ENCODE results near the gene TERT. TPM values are rescaled to one million over a fixed set of nuclear protein-coding genes. Genes with fewer than 3 reads are reported as not detected.
"Not testable (repeated sequence)": the region's sequence is repeated elsewhere in the genome, so short reads cannot be mapped to it uniquely, and the experiment has no call there.

The TERT gene
- total and polyA plus RNA-seq, 2 of the 4 experiments (the other 2 are of a cell fraction), result not detected

DNA sequence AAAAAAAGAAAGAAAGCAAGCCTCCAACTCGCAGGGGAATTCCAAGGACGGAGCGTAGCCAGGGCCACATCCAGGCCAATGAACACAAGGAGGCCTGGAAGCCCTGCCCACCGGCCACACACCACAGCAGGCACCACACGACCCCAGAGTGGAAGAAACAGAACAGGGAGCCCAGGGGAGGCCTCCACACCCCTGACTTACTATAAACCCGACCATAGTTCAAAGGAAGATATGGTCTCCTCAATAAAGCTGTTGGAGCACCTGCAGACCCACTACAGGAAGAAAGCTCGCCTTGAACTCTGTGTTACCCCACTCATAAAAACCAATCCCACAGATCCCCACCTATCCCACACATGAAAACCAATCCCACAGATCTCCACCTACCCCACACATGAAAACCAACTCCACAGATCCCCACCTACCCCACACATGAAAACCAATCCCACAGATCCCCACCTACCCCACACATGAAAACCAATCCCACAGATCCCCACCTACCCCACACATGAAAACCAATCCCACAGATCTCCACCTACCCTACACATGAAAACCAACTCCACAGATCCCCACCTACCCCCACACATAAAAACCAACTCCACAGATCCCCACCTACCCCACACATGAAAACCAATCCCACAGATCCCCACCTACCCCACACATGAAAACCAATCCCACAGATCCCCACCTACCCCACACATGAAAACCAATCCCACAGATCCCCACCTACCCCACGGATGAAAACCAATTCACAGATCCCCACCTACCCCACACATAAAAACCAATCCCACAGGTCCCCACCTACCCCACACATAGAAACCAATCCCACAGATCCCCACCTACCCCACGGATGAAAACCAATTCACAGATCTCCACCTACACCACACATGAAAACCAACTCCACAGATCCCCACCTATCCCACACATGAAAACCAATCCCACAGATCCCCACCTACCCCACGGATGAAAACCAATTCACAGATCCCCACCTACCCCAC lies 19.2 kb downstream of the TERT start:
- DNase-seq; H2BK120ac ChIP-seq (ENCODE audit: low read depth, low read length); H2BK20ac ChIP-seq (ENCODE audit: low read depth, low read length); H3K27me3 ChIP-seq (ENCODE audit: control insufficient read depth, insufficient read depth, low read length); H2AK5ac ChIP-seq (ENCODE audit: low read depth, low read length); H4K91ac ChIP-seq (ENCODE audit: insufficient read depth, low read depth, low read length); H3K56ac ChIP-seq (ENCODE audit: extremely low read depth, insufficient read depth, low read length); H2AFZ ChIP-seq (replicated peaks; ENCODE audit: low read length, poor library complexity); intact Hi-C loops (cut with micrococcal nuclease); in situ Hi-C loops (cut with MboI; ENCODE audit: low sequenced_read_pairs); H2AK9ac ChIP-seq (replicated peaks; ENCODE audit: low read depth, low read length, poor library complexity); H3K14ac ChIP-seq (replicated peaks; ENCODE audit: low read depth, low read length); H3K9me1 ChIP-seq (ENCODE audit: insufficient read depth, low read length); POLR2A ChIA-PET (ENCODE audit: unreplicated experiment); H4K8ac ChIP-seq (ENCODE audit: low read depth in 2 of 2, low read length in 2 of 2); ATAC-seq (ENCODE audit: low read depth); H3K18ac ChIP-seq (ENCODE audit: low read depth, low read length); H4K20me1 ChIP-seq (ENCODE audit: insufficient read depth, low read length); H2BK5ac ChIP-seq (ENCODE audit: low read depth, low read length, poor library complexity, severe bottlenecking); H3K27ac ChIP-seq (ENCODE audit: insufficient read depth, low read length); H3K9ac ChIP-seq (ENCODE audit: low read depth, low read length); H3K4me3 ChIP-seq (ENCODE audit: insufficient read depth, low read depth, low read length); H3K4me2 ChIP-seq (ENCODE audit: low read depth, low read length); dilution Hi-C loops (cut with HindIII; ENCODE audit: low sequenced_read_pairs, unreplicated experiment); CTCF ChIA-PET; H4K5ac ChIP-seq (ENCODE audit: low read depth, low read length); H2BK15ac ChIP-seq (ENCODE audit: low read depth, low read length); H3K79me1 ChIP-seq (ENCODE audit: low read depth in 1 of 2, low read length in 2 of 2); H3K4me1 ChIP-seq (ENCODE audit: control insufficient read depth, insufficient read depth, low read length); BruUV-seq (replicated peaks); H3K4ac ChIP-seq (ENCODE audit: low read depth, low read length); H3K23ac ChIP-seq (ENCODE audit: low read depth, low read length); H3K36me3 ChIP-seq (ENCODE audit: control insufficient read depth, insufficient read depth, low read length): not testable (repeated sequence)
- peaks cover 38% of the 10 kb centered on the region for H3K9me3 ChIP-seq (ENCODE audit: control insufficient read depth, insufficient read depth, low read length)
- WGBS, 2 experiments (ENCODE audit: extremely low coverage in 2 of 2, insufficient read length in 1 of 2), result 38% methylated on average over 1 of the region's 10 CpGs; no CpG with 5 or more reads in 1 of the 2 experiments
